ENCODE measurements around the gene ARVCF. TPM values are rescaled to one million over a fixed set of nuclear protein-coding genes. Genes with fewer than 3 reads are reported as not detected.

ARVCF gene
- total RNA-seq, 4 donors from 2014 or later: 25.2 to 53.7 (median 38.1) TPM

GRCh38 chr22:20062766-20063083 is 46.1 kb upstream of the ARVCF start:
- DNase-seq (ENCODE audit: low spot score in 2 of 2): no peak
- intact Hi-C loops (cut with DNase I; ENCODE audit: low total_unique reads): no loop called here
- TF ChIP-seq, protein P1, sequence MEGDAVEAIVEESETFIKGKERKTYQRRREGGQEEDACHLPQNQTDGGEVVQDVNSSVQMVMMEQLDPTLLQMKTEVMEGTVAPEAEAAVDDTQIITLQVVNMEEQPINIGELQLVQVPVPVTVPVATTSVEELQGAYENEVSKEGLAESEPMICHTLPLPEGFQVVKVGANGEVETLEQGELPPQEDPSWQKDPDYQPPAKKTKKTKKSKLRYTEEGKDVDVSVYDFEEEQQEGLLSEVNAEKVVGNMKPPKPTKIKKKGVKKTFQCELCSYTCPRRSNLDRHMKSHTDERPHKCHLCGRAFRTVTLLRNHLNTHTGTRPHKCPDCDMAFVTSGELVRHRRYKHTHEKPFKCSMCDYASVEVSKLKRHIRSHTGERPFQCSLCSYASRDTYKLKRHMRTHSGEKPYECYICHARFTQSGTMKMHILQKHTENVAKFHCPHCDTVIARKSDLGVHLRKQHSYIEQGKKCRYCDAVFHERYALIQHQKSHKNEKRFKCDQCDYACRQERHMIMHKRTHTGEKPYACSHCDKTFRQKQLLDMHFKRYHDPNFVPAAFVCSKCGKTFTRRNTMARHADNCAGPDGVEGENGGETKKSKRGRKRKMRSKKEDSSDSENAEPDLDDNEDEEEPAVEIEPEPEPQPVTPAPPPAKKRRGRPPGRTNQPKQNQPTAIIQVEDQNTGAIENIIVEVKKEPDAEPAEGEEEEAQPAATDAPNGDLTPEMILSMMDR (IDR thresholded peaks at IDR 0.05): no peak
- TF ChIP-seq POLR2A (IDR thresholded peaks at IDR 0.05): no peak
- 72 to 74% methylated on average over 11 of the region's 11 CpGs for WGBS, 2 donors
- no peak overlapping the region for H3K4me3 ChIP-seq (ENCODE audit: low read depth, poor library complexity, severe bottlenecking)

DNA sequence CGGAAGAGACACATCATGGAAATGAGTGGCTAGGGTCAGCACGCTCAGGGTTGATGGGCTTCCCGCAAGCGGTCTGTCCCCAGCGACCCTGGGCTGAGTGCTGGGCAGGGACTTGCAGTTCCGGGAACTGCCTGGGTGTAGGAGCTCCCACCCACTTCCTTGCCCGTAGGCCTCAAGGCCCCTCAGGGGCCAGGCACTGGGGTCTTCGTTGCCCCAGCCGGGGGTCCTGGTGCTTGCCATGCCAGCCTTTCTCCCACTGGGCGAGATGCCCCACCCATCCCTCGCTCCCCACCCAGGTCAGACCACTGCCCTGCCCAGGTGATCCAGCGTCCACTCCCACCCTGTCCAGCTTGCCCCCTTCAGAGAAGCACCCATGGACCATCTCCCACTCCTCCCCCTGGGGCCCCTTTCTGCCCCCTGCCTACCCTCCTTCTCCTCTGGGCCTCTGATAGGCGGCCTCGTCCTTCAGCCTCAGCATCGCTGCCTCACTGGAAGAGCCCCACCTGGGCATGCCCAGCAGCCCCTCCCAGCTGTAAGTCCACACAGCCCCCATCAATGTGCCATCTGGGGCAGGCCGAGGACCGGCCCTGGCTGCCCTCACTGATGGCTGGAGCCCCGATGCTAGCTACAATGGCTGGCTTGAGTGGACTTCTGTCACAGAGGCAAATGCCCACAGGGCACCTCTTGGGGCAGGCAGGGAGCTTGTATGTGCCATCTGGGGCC is 45.6 kb upstream of the ARVCF start:
- TF ChIP-seq, protein P1 (IDR thresholded peaks at IDR 0.05): no peak
- no peak for TF ChIP-seq POLR2A (IDR thresholded peaks at IDR 0.05)
- no peak for DNase-seq (ENCODE audit: low spot score in 2 of 2)
- 90 to 91% methylated on average over 16 to 17 of the region's 18 CpGs for WGBS, 2 donors
- intact Hi-C loops (cut with DNase I; ENCODE audit: low total_unique reads): no loop called here
- no peak overlapping the region for H3K4me3 ChIP-seq (ENCODE audit: low read depth, poor library complexity, severe bottlenecking)

- no peak for TF ChIP-seq POLR2A (IDR thresholded peaks at IDR 0.05)
- TF ChIP-seq, protein P1 (IDR thresholded peaks at IDR 0.05): no peak
- no peak for DNase-seq (ENCODE audit: low spot score in 2 of 2)
- no peak overlapping the region for H3K4me3 ChIP-seq (ENCODE audit: low read depth, poor library complexity, severe bottlenecking)
- WGBS, 2 donors: 58 to 66% methylated on average over 5 to 7 of the region's 11 CpGs
- intact Hi-C loops (cut with DNase I; ENCODE audit: low total_unique reads): no loop called here
These were observed 44.8 kb upstream of the ARVCF start for GRCh38 chr22:20061481-20061861.

DNA sequence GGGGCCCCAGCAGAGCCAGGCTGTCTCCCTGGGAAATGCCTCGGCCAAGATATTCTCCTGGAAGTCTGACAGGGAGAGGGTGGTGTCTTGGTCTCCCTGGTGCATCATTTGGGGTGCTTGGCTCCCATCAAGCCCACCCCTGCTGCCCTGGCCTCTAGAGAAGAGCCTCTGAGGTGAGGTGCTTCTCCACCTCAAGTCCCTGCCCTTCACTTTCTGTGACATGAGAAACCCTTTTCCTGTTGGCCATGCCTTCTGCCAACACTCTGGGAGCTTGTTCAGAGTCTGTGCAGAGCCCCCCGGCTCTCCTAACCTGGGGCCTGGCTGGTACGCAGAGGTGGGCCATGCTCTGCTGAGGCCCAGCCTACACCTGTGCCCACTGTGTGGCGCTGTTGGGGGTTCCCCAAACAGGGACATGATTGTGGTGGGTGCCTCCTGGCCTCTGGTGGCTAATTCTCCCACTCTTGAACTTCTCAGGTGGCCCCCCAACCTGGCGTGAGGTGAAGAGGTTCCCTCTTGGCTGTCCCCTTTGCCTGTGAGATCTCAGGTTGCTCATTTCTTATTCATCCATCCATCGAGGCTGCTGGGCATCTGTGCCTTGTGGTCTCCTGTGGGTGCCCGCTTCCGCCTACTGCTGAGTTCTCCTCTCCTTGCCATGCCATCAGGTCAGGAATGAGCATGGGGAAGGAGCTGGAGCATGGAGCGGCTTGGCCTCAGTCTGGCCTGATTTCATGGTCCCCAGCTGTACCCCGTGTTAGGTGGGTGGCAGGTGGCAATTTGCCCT is 44.3 kb upstream of the ARVCF start:
- no peak for TF ChIP-seq POLR2A (IDR thresholded peaks at IDR 0.05)
- TF ChIP-seq, protein P1 (IDR thresholded peaks at IDR 0.05): no peak
- intact Hi-C loops (cut with DNase I; ENCODE audit: low total_unique reads): no loop called here
- no peak for DNase-seq (ENCODE audit: low spot score in 2 of 2)
- WGBS, 2 donors: 87 to 96% methylated on average over 8 to 10 of the region's 10 CpGs
- no peak overlapping the region for H3K4me3 ChIP-seq (ENCODE audit: low read depth, poor library complexity, severe bottlenecking)

DNA sequence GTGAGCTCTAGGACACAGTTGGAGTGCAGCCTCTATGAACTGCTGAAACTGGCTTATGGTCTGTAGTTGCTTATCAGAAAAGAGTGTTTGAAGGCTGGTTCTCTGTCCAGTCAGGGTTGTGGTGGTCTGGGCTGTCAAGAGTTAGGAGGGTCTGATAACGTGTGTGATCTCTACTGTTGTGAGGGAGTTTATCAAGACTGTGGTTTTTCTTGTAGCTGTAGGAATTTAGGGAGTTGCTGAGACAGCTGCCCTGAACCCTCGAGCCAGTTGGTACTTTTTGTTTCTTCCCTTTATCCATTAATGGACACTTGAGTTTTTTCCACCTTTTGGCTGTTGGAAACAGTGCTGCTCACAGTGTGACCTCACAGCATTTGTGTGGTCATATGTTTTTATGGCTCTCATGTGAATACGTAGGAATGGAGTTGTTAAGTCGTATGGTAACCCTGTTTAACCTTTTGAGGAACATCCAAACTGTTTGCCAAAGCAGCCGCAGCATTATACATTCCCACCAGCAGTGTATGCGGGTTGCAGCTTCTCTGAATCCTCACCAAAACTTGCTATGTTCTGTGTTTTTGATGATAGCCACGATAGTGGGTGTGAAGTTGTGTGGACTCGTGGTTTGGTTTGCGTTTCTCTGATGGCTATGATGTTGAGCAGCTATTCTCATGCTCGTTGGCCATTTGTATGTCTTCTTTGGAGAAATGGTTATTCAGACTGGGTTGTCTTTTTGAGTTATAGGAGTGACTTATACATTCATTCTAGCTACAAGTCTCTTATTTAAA is 42.6 kb upstream of the ARVCF start:
- no peak overlapping the region for H3K4me3 ChIP-seq (ENCODE audit: low read depth, poor library complexity, severe bottlenecking)
- intact Hi-C loops (cut with DNase I; ENCODE audit: low total_unique reads): no loop called here
- TF ChIP-seq, protein P1 (IDR thresholded peaks at IDR 0.05): no peak
- no peak for DNase-seq (ENCODE audit: low spot score in 2 of 2)
- WGBS, 2 donors: 84 to 87% methylated on average over 10 of the region's 10 CpGs
